Neural cell (in vitro differentiated cells): Measurements from ENCODE around the gene SLC9B2. TPM values are rescaled to one million over a fixed set of nuclear protein-coding genes. Genes with fewer than 3 reads are reported as not detected.

ENCODE experiments used
- H2AFZ ChIP-seq: fragments of 200-600, 300-800 bp; sonication (generic), shearing (Covaris generic); 2 replicates; pipeline ENCODE4 v1.6.0; 2014; ENCODE audit warnings: low read depth, mild to moderate bottlenecking, antibody characterized with exemption, low read length, moderate library complexity
- H3F3A ChIP-seq: fragments of 200-600 bp; shearing (Covaris generic); 2 replicates; pipeline ENCODE4 v1.6.1; 2016; ENCODE audit warnings: mild to moderate bottlenecking, moderate library complexity, mixed read lengths, antibody characterized with exemption, low read length; ENCODE audit not compliant: insufficient read depth, poor library complexity, severe bottlenecking
- H3K27ac ChIP-seq: fragments of 200-600, 300-800 bp; sonication (generic), shearing (Covaris generic); 2 replicates; pipeline ENCODE4 v1.5.1; 2014; ENCODE audit warnings: mild to moderate bottlenecking, low read length, moderate library complexity
- H3K27me3 ChIP-seq: fragments of 300-800, 200-600 bp; sonication (generic), shearing (Covaris generic); 2 replicates; pipeline ENCODE4 v1.6.0; 2014; ENCODE audit warnings: mild to moderate bottlenecking, low read depth, low read length, moderate library complexity; ENCODE audit not compliant: insufficient read depth
- H3K36me3 ChIP-seq: fragments of 300-800, 200-600 bp; sonication (generic), shearing (Covaris generic); 2 replicates; pipeline ENCODE4 v1.5.1; 2014; ENCODE audit warnings: mild to moderate bottlenecking, antibody characterized with exemption, low read length, moderate library complexity; ENCODE audit not compliant: insufficient read depth
- H3K4me2 ChIP-seq: fragments of 300-800, 200-600 bp; sonication (generic), shearing (Covaris generic); 2 replicates; pipeline ENCODE4 v1.6.0; 2014; ENCODE audit warnings: mild to moderate bottlenecking, low read length
- H3K4me3 ChIP-seq: fragments of 300-800, 200-600 bp; sonication (generic), shearing (Covaris generic); 2 replicates; pipeline ENCODE4 v1.5.1; 2014; ENCODE audit warnings: mild to moderate bottlenecking, low read length, moderate library complexity
- H3K79me2 ChIP-seq: fragments of 200-600 bp; shearing (Covaris generic); replicated peaks from 2 replicates; pipeline ENCODE4 v1.6.0; 2014; ENCODE audit warnings: mild to moderate bottlenecking, low read length, moderate library complexity; ENCODE audit not compliant: insufficient read depth
- H3K9ac ChIP-seq: fragments of 300-800, 200-600 bp; sonication (generic), shearing (Covaris generic); 2 replicates; pipeline ENCODE4 v1.6.1; 2016; ENCODE audit warnings: mild to moderate bottlenecking, low read length, mixed read lengths
- H3K9me2 ChIP-seq: fragments of 200-600 bp; shearing (Covaris generic); 2 replicates; pipeline ENCODE4 v1.6.1; 2016; ENCODE audit warnings: mild to moderate bottlenecking, low read length, mixed read lengths; ENCODE audit not compliant: insufficient read depth
- H3K9me3 ChIP-seq: fragments of 200-600, 300-800 bp; sonication (generic), shearing (Covaris generic); 2 replicates; pipeline ENCODE4 v1.6.1; 2016; ENCODE audit warnings: mild to moderate bottlenecking, mixed run types, low read length, moderate library complexity, mixed read lengths
- H4K20me1 ChIP-seq: fragments of 200-600 bp; shearing (Covaris generic); 2 replicates; pipeline ENCODE4 v1.6.1; 2016; ENCODE audit warnings: mild to moderate bottlenecking, mixed run types; ENCODE audit not compliant: insufficient read depth
- EP300 ChIP-seq: fragments of 450-650 bp; conservative IDR thresholded peaks from 2 replicates; pipeline ENCODE4 v1.6.1; 2014; ENCODE audit warnings: antibody characterized with exemption, mild to moderate bottlenecking, moderate library complexity; ENCODE audit not compliant: poor library complexity, severe bottlenecking
- EZH2 ChIP-seq: fragments of 200-600, 300-800 bp; shearing (Covaris generic), sonication (generic); IDR thresholded peaks from 2 replicates; pipeline ENCODE4 v1.6.1; 2014; ENCODE audit warnings: antibody characterized with exemption, low read length, borderline replicate concordance, mild to moderate bottlenecking; ENCODE audit not compliant: insufficient read depth, poor library complexity, severe bottlenecking
- MXI1 ChIP-seq: fragments of 450-650 bp; conservative IDR thresholded peaks from 2 replicates; pipeline ENCODE4 v1.6.1; 2014; ENCODE audit warnings: antibody characterized with exemption, mild to moderate bottlenecking; ENCODE audit not compliant: poor library complexity, severe bottlenecking
- POLR2AphosphoS5 ChIP-seq: IDR thresholded peaks from 2 replicates; pipeline ENCODE4 v1.6.1; 2012
- RAD21 ChIP-seq: fragments of 450-650 bp; conservative IDR thresholded peaks from 2 replicates; pipeline ENCODE4 v1.6.1; 2014; ENCODE audit warnings: antibody characterized with exemption, mild to moderate bottlenecking, moderate library complexity
- SMC3 ChIP-seq: fragments of 450-650 bp; conservative IDR thresholded peaks from 2 replicates; pipeline ENCODE4 v1.6.1; 2014; ENCODE audit warnings: antibody characterized with exemption, mild to moderate bottlenecking, moderate library complexity; ENCODE audit not compliant: poor library complexity
- TAF1 ChIP-seq: IDR thresholded peaks from 2 replicates; pipeline ENCODE4 v1.6.1; 2012; ENCODE audit warnings: low read depth
- polyA plus RNA-seq: library from polyadenylated mRNA; depleted of rRNA; stranded (reverse); fragments of >200 nt; gene quantifications from 2 replicates; pipeline ENCODE4 v1.2.3, GENCODE V29; 2014
- TF ChIP-seq, protein P1 (sequence below): IDR thresholded peaks from 2 replicates; pipeline ENCODE4 v1.6.1; 2012; ENCODE audit warnings: borderline replicate concordance
- TF ChIP-seq, protein P2 (sequence below): fragments of 450-650 bp; IDR thresholded peaks from 2 replicates; pipeline ENCODE4 v1.5.1; 2014; ENCODE audit warnings: antibody characterized with exemption, mild to moderate bottlenecking, moderate library complexity; ENCODE audit not compliant: poor library complexity, severe bottlenecking

Gene SLC9B2
- polyA plus RNA-seq, 1 donor from 2014 or later = 46.3 TPM

- Histone ChIP-seq H3K9me3 (no peaks in the 10 kb centered on the region), H3K9ac (peak overlapping the region; percentile 73), H3K27me3 (peaks cover 4% of the 10 kb centered on the region), H3K9me2 (no peaks in the 10 kb centered on the region), H3F3A (no peaks in the 10 kb centered on the region), H3K27ac (peak overlapping the region; percentile 60), H3K4me2 (peak overlapping the region; percentile 63), H4K20me1 (no peaks in the 10 kb centered on the region), H3K4me3 (peak overlapping the region; percentile 82), H2AFZ (peak overlapping the region; percentile 79), H3K36me3 (no peaks in the 10 kb centered on the region), H3K79me2 (no peaks in the 10 kb centered on the region)
- TF ChIP-seq, protein P1, sequence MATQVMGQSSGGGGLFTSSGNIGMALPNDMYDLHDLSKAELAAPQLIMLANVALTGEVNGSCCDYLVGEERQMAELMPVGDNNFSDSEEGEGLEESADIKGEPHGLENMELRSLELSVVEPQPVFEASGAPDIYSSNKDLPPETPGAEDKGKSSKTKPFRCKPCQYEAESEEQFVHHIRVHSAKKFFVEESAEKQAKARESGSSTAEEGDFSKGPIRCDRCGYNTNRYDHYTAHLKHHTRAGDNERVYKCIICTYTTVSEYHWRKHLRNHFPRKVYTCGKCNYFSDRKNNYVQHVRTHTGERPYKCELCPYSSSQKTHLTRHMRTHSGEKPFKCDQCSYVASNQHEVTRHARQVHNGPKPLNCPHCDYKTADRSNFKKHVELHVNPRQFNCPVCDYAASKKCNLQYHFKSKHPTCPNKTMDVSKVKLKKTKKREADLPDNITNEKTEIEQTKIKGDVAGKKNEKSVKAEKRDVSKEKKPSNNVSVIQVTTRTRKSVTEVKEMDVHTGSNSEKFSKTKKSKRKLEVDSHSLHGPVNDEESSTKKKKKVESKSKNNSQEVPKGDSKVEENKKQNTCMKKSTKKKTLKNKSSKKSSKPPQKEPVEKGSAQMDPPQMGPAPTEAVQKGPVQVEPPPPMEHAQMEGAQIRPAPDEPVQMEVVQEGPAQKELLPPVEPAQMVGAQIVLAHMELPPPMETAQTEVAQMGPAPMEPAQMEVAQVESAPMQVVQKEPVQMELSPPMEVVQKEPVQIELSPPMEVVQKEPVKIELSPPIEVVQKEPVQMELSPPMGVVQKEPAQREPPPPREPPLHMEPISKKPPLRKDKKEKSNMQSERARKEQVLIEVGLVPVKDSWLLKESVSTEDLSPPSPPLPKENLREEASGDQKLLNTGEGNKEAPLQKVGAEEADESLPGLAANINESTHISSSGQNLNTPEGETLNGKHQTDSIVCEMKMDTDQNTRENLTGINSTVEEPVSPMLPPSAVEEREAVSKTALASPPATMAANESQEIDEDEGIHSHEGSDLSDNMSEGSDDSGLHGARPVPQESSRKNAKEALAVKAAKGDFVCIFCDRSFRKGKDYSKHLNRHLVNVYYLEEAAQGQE = no peak
- no peak for TF ChIP-seq SMC3
- TF ChIP-seq TAF1 = no peak
- TF ChIP-seq MXI1 = no peak
- no peak for TF ChIP-seq EP300
- TF ChIP-seq RAD21 = no peak
Measured at GRCh38 chr4:103075435-103075893, 1.1 kb downstream of the SLC9B2 start.

- H2AFZ ChIP-seq = no peak overlapping the region
- H3K4me3 ChIP-seq = peak overlapping the region; percentile 82
- TF ChIP-seq POLR2AphosphoS5 (no peak), EZH2 (no peak), TAF1 (no peak), MXI1 (no peak), SMC3 (no peak), RAD21 (no peak), EP300 (no peak)
- TF ChIP-seq, protein P1 = no peak
- TF ChIP-seq, protein P2, sequence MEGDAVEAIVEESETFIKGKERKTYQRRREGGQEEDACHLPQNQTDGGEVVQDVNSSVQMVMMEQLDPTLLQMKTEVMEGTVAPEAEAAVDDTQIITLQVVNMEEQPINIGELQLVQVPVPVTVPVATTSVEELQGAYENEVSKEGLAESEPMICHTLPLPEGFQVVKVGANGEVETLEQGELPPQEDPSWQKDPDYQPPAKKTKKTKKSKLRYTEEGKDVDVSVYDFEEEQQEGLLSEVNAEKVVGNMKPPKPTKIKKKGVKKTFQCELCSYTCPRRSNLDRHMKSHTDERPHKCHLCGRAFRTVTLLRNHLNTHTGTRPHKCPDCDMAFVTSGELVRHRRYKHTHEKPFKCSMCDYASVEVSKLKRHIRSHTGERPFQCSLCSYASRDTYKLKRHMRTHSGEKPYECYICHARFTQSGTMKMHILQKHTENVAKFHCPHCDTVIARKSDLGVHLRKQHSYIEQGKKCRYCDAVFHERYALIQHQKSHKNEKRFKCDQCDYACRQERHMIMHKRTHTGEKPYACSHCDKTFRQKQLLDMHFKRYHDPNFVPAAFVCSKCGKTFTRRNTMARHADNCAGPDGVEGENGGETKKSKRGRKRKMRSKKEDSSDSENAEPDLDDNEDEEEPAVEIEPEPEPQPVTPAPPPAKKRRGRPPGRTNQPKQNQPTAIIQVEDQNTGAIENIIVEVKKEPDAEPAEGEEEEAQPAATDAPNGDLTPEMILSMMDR = no peak
- no peaks in the 10 kb centered on the region for H3K36me3 ChIP-seq
- no peaks in the 10 kb centered on the region for H4K20me1 ChIP-seq
- H3K9ac ChIP-seq = no peak overlapping the region
- no peaks in the 10 kb centered on the region for H3F3A ChIP-seq
- H3K9me2 ChIP-seq = no peaks in the 10 kb centered on the region
- no peaks in the 10 kb centered on the region for H3K79me2 ChIP-seq
- H3K9me3 ChIP-seq = no peaks in the 10 kb centered on the region
- peak overlapping the region; percentile 28 for H3K4me2 ChIP-seq
- peaks cover 4% of the 10 kb centered on the region for H3K27me3 ChIP-seq
- no peak overlapping the region for H3K27ac ChIP-seq
Measured at GRCh38 chr4:103074744-103075434, 1.7 kb downstream of the SLC9B2 start.
